WTC11 (cell line): Measurements from ENCODE around the gene MAP4K4. TPM values are rescaled to one million over a fixed set of nuclear protein-coding genes. Genes with fewer than 3 reads are reported as not detected.

Experiments
- ATAC-seq: fragments of 200-7000 bp; cut with Tn5 transposase; 2 replicates; pipeline ENCODE4 v1.10.0; 2021; ENCODE audit warnings: mild to moderate bottlenecking, moderate library complexity
- Bru-seq: library from RNA; stranded (reverse); fragments of 400-500 nt; gene quantifications from one replicate; lab custom pipeline; 2021; lab: Mats Ljungman, UMichigan
- CTCF ChIA-PET: fragments of 300-600 bp; sonication (Branson Sonifier 250); formaldehyde crosslinking; loops from one replicate; lab custom pipeline; 2021; ENCODE audit warnings: antibody characterized with exemption; lab: Charles Lee
- POLR2A ChIA-PET: fragments of 350-600 bp; sonication (Branson Sonifier 250); formaldehyde crosslinking; loops from one replicate; lab custom pipeline; 2021; ENCODE audit warnings: antibody characterized with exemption; lab: Charles Lee
- DNase-seq: peaks from one replicate; pipeline ENCODE4 v3.0.0; 2021; ENCODE audit warnings: low spot score
- H3K27ac Mint-ChIP-seq: 2 replicates; pipeline ENCODE4 v1.8.0; 2021; ENCODE audit warnings: mixed read lengths
- H3K27me3 Mint-ChIP-seq: 2 replicates; pipeline ENCODE4 v1.8.0; 2021; ENCODE audit warnings: low read depth, mild to moderate bottlenecking, moderate library complexity, mixed read lengths
- H3K36me3 Mint-ChIP-seq: 2 replicates; pipeline ENCODE4 v1.8.0; 2021; ENCODE audit warnings: mixed read lengths
- H3K4me1 Mint-ChIP-seq: 2 replicates; pipeline ENCODE4 v1.8.0; 2022; ENCODE audit warnings: mixed read lengths
- H3K4me3 Mint-ChIP-seq: 2 replicates; pipeline ENCODE4 v1.8.0; 2021; ENCODE audit warnings: mild to moderate bottlenecking, moderate library complexity, mixed read lengths
- H3K9me3 Mint-ChIP-seq: 2 replicates; pipeline ENCODE4 v1.8.0; 2021; ENCODE audit warnings: mixed read lengths
- ATF2 ChIP-seq: sonication (generic); formaldehyde crosslinking; IDR thresholded peaks from 2 replicates; pipeline ENCODE4 v1.8.1; 2022; ENCODE audit warnings: low read depth, missing genetic modification reagents, borderline replicate concordance
- CDX4 ChIP-seq: fragments of 250-450 bp; sonication (Bioruptor Pico); IDR thresholded peaks from 2 replicates; pipeline ENCODE4 v1.9.0; 2021; ENCODE audit warnings: moderate library complexity, mild to moderate bottlenecking, inconsistent platforms, borderline replicate concordance
- CREB1 ChIP-seq: sonication (generic); formaldehyde crosslinking; IDR thresholded peaks from 2 replicates; pipeline ENCODE4 v1.8.0; 2023; ENCODE audit warnings: mild to moderate bottlenecking, missing genetic modification reagents
- CREM ChIP-seq: sonication (generic); formaldehyde crosslinking; IDR thresholded peaks from 2 replicates; pipeline ENCODE4 v1.8.1; 2022; ENCODE audit warnings: mild to moderate bottlenecking, missing genetic modification reagents, moderate library complexity
- ELF4 ChIP-seq: sonication (generic); formaldehyde crosslinking; IDR thresholded peaks from 2 replicates; pipeline ENCODE4 v1.8.1; 2022; ENCODE audit warnings: low read depth, mild to moderate bottlenecking, moderate library complexity, missing genetic modification reagents
- FOXP1 ChIP-seq: sonication (generic); formaldehyde crosslinking; IDR thresholded peaks from 2 replicates; pipeline ENCODE4 v1.8.0; 2022; ENCODE audit warnings: missing genetic modification reagents, mild to moderate bottlenecking, moderate library complexity, borderline replicate concordance
- GABPB1 ChIP-seq: sonication (generic); formaldehyde crosslinking; IDR thresholded peaks from 2 replicates; pipeline ENCODE4 v1.8.1; 2023; ENCODE audit warnings: mild to moderate bottlenecking, missing genetic modification reagents
- GTF2I ChIP-seq: fragments of 250-450 bp; sonication (Bioruptor Pico); conservative IDR thresholded peaks from 2 replicates; pipeline ENCODE4 v1.4.0; 2021; ENCODE audit warnings: mild to moderate bottlenecking
- HMGA2 ChIP-seq: fragments of 250-450 bp; sonication (Bioruptor Pico); IDR thresholded peaks from 2 replicates; pipeline ENCODE4 v1.4.0; 2021; ENCODE audit warnings: mild to moderate bottlenecking, moderate library complexity
- HMGXB4 ChIP-seq: sonication (generic); formaldehyde crosslinking; IDR thresholded peaks from 2 replicates; pipeline ENCODE4 v1.8.1; 2023; ENCODE audit warnings: mild to moderate bottlenecking, moderate library complexity, missing genetic modification reagents
- JUN ChIP-seq: sonication (generic); formaldehyde crosslinking; IDR thresholded peaks from 2 replicates; pipeline ENCODE4 v1.8.0; 2023; ENCODE audit warnings: mild to moderate bottlenecking, missing genetic modification reagents
- MAX ChIP-seq: sonication (generic); formaldehyde crosslinking; IDR thresholded peaks from 2 replicates; pipeline ENCODE4 v1.8.0; 2022; ENCODE audit warnings: mild to moderate bottlenecking, missing genetic modification reagents
- NFATC4 ChIP-seq: fragments of 250-450 bp; sonication (Bioruptor Pico); IDR thresholded peaks from 2 replicates; pipeline ENCODE4 v1.9.0; 2021; ENCODE audit warnings: mild to moderate bottlenecking
- NFE2L1 ChIP-seq: sonication (generic); formaldehyde crosslinking; IDR thresholded peaks from 2 replicates; pipeline ENCODE4 v1.8.1; 2023; ENCODE audit warnings: missing genetic modification reagents
- NFYB ChIP-seq: sonication (generic); formaldehyde crosslinking; conservative IDR thresholded peaks from 2 replicates; pipeline ENCODE4 v1.8.0; 2022; ENCODE audit warnings: low read depth, missing genetic modification reagents
- OVOL2 ChIP-seq: fragments of 250-450 bp; sonication (Bioruptor Pico); IDR thresholded peaks from 2 replicates; pipeline ENCODE4 v1.9.0; 2021; ENCODE audit warnings: mild to moderate bottlenecking, borderline replicate concordance
- PREB ChIP-seq: sonication (generic); formaldehyde crosslinking; IDR thresholded peaks from 2 replicates; pipeline ENCODE4 v1.8.1; 2022; ENCODE audit warnings: mild to moderate bottlenecking, missing genetic modification reagents, moderate library complexity, borderline replicate concordance
- PRRX2 ChIP-seq: fragments of 250-450 bp; sonication (Bioruptor Pico); IDR thresholded peaks from 2 replicates; pipeline ENCODE4 v1.8.0; 2021; ENCODE audit warnings: mild to moderate bottlenecking
- SMAD3 ChIP-seq: sonication (generic); formaldehyde crosslinking; IDR thresholded peaks from 2 replicates; pipeline ENCODE4 v1.8.0; 2022; ENCODE audit warnings: missing genetic modification reagents, mild to moderate bottlenecking, borderline replicate concordance
- SMAD4 ChIP-seq: sonication (generic); formaldehyde crosslinking; IDR thresholded peaks from 2 replicates; pipeline ENCODE4 v1.8.0; 2022; ENCODE audit warnings: mild to moderate bottlenecking, missing genetic modification reagents
- SP1 ChIP-seq: sonication (generic); formaldehyde crosslinking; conservative IDR thresholded peaks from 2 replicates; pipeline ENCODE4 v1.8.1; 2022; ENCODE audit warnings: missing genetic modification reagents
- STAT6 ChIP-seq: sonication (generic); formaldehyde crosslinking; conservative IDR thresholded peaks from 2 replicates; pipeline ENCODE4 v1.8.1; 2023; ENCODE audit warnings: mild to moderate bottlenecking, low read depth, missing genetic modification reagents, moderate library complexity
- TEAD1 ChIP-seq: sonication (generic); formaldehyde crosslinking; IDR thresholded peaks from 2 replicates; pipeline ENCODE4 v1.8.0; 2022; ENCODE audit warnings: mild to moderate bottlenecking, missing genetic modification reagents
- TP53 ChIP-seq: sonication (generic); formaldehyde crosslinking; IDR thresholded peaks from 2 replicates; pipeline ENCODE4 v1.8.1; 2023; ENCODE audit warnings: mild to moderate bottlenecking, missing genetic modification reagents
- ZBTB21 ChIP-seq: sonication (generic); formaldehyde crosslinking; IDR thresholded peaks from 2 replicates; pipeline ENCODE4 v1.8.1; 2023; ENCODE audit warnings: mild to moderate bottlenecking, missing genetic modification reagents, borderline replicate concordance
- ZNF219 ChIP-seq: sonication (generic); formaldehyde crosslinking; IDR thresholded peaks from 2 replicates; pipeline ENCODE4 v1.8.0; 2023; ENCODE audit warnings: missing genetic modification reagents, mild to moderate bottlenecking, borderline replicate concordance
- ZNF232 ChIP-seq: sonication (generic); formaldehyde crosslinking; IDR thresholded peaks from 2 replicates; pipeline ENCODE4 v1.8.0; 2022; ENCODE audit warnings: mild to moderate bottlenecking, missing genetic modification reagents
- ZNF317 ChIP-seq: sonication (generic); formaldehyde crosslinking; IDR thresholded peaks from 2 replicates; pipeline ENCODE4 v1.8.1; 2023; ENCODE audit warnings: low read depth, mild to moderate bottlenecking, moderate library complexity, missing genetic modification reagents, borderline replicate concordance
- long read RNA-seq, 3 experiments: library from RNA in 1 of 3; library from capped mRNA in 1 of 3; library from polyadenylated mRNA in 1 of 3; unstranded in 2 of 3; stranded (forward) in 1 of 3; transcript quantifications; one replicate each; pipeline ENCODE4 v2.0.0, GENCODE V29; 2021
- total RNA-seq: library from RNA; stranded (reverse); gene quantifications from 3 replicates; pipeline ENCODE4 v1.2.3, GENCODE V29; 2021

Gene MAP4K4
- total RNA-seq, result 82.6 to 112 TPM (median 87.3 TPM) in 3 replicates
- Bru-seq, nascent RNA, result percentile 87 among the genes with signal in this experiment
- long read RNA-seq, experiment 1, full-length matches to known transcripts, result 7 of 281 reads
- long read RNA-seq, experiment 1, partial matches to known transcripts, result 55 of 281 reads
- long read RNA-seq, experiment 1, other reads (novel, unspliced or antisense), result 219 of 281 reads
- long read RNA-seq, experiment 2, partial matches to known transcripts, result 63 of 129 reads
- long read RNA-seq, experiment 2, other reads (novel, unspliced or antisense), result 66 of 129 reads
- long read RNA-seq, experiment 3, partial matches to known transcripts, result 7 of 9 reads
- long read RNA-seq, experiment 3, other reads (novel, unspliced or antisense), result 2 of 9 reads

- Mint-ChIP-seq H3K4me1 (peaks cover 9% of the 10 kb centered on the region), H3K27me3 (no peaks in the 10 kb centered on the region)
- no peak; the same call in 1 of the 2 replicates for TF ChIP-seq NFE2L1 (CRISPR knock-in tag)
- 0 out of 2 replicates have a peak, but pooled peaks have one; percentile 50 for TF ChIP-seq SP1
- no peak for TF ChIP-seq ATF2
- 0 out of 2 replicates have a peak, but pooled peaks have one; percentile 39 for TF ChIP-seq JUN (CRISPR knock-in tag)
- no peak for TF ChIP-seq PRRX2 (CRISPR knock-in tag)
- peak; percentile 22; the same call in 1 of the 2 replicates for TF ChIP-seq ZNF219
- TF ChIP-seq SMAD4 (CRISPR knock-in tag), result no peak
- no peak for TF ChIP-seq CREM (CRISPR knock-in tag)
- TF ChIP-seq HMGXB4, result peak; percentile 45; the same call in 1 of the 2 replicates
- TF ChIP-seq FOXP1, result 0 out of 2 replicates have a peak, but pooled peaks have one; percentile 54
- no peak for TF ChIP-seq TP53 (CRISPR knock-in tag)
- no peak for TF ChIP-seq OVOL2 (CRISPR knock-in tag)
- no peak for TF ChIP-seq CDX4
- TF ChIP-seq CREB1, result no peak
- TF ChIP-seq ZNF232 (CRISPR knock-in tag), result peak; percentile 52; the same call in 1 of the 2 replicates
- no peak for TF ChIP-seq STAT6 (CRISPR knock-in tag)
- no peak for TF ChIP-seq NFATC4 (CRISPR knock-in tag)
- TF ChIP-seq GABPB1 (CRISPR knock-in tag), result peak; percentile 27
- TF ChIP-seq ZBTB21 (CRISPR knock-in tag), result no peak
- TF ChIP-seq NFYB, result no peak
- TF ChIP-seq TEAD1 (CRISPR knock-in tag), result 0 out of 2 replicates have a peak, but pooled peaks have one; percentile 48
- no peak for TF ChIP-seq PREB (CRISPR knock-in tag)
- TF ChIP-seq GTF2I (CRISPR knock-in tag), result no peak
- no peak for TF ChIP-seq ELF4 (CRISPR knock-in tag)
- TF ChIP-seq ZNF317 (CRISPR knock-in tag), result 0 out of 2 replicates have a peak, but pooled peaks have one; percentile 10
- peak; percentile 21; the same call in 1 of the 2 replicates for TF ChIP-seq MAX (CRISPR knock-in tag)
- no peak for TF ChIP-seq HMGA2 (CRISPR knock-in tag)
- peak; percentile 40; the same call in 1 of the 2 replicates for TF ChIP-seq SMAD3 (CRISPR knock-in tag)
Observed at GRCh38 chr2:101697124-101698013, at the start of gene MAP4K4. TSS of gene MAP4K4 (plus strand) at chr2:101697707. CDS start at chr2:101698081, 374 bp downstream.

More at GRCh38 chr2:101697124-101698013, at the start of gene MAP4K4:
- peak within 1 kb of the TSS; percentile 96 for H3K4me3 Mint-ChIP-seq
- POLR2A ChIA-PET, result interaction anchor here (1.3 kb wide), 1 partner anchor 9 kb away, joined by 3 read pairs; no protein-coding TSS in a partner anchor
- CTCF ChIA-PET, result interaction anchor here (0.6 to 1.3 kb wide), 12 partner anchors 10 to 544 kb away, joined by 3 to 6 read pairs (median 4); no protein-coding TSS in a partner anchor
- H3K36me3 Mint-ChIP-seq, result peaks cover 4% of the 10 kb centered on the region; the same call in 1 of the 2 replicates
- H3K9me3 Mint-ChIP-seq, result no peaks in the 10 kb centered on the region
- peak within 1 kb of the TSS; percentile 99 for H3K27ac Mint-ChIP-seq
- DNase-seq, result peak; percentile 74
- ATAC-seq, result peak; percentile 76
